Activated CD4-positive, alpha-beta T cell treated with anti-CD3 and anti-CD28 coated beads, Interleukin-2, amount 50 U/mL, for 24 hours (primary cell): ENCODE results near the gene TNXB.
"Not testable (repeated sequence)": the region's sequence is repeated elsewhere in the genome, so short reads cannot be mapped to it uniquely, and the experiment has no call there.

Source experiments
- DNase-seq, 2 donors: peaks; one replicate each; pipeline ENCODE4 v3.0.0-alpha.2; 2020; ENCODE audit warnings: low read depth in 1 of 2, low spot score in 1 of 2

Gene TNXB

GRCh38 chr6:32109114-32109764 lies at the start of gene TNXB:
TSS of gene TNXB (minus strand) at chr6:32109338. CDS start at chr6:32098198, 11,140 bp downstream.
- DNase-seq: no peak

- no peak for DNase-seq
These were observed 48.9 kb upstream of the TNXB start for GRCh38 chr6:32158052-32158451.

GRCh38 chr6:32156891-32157290 lies 47.8 kb upstream of the TNXB start:
- DNase-seq: no peak

- DNase-seq: peak; percentile 37 to 41
These were observed 45.5 kb upstream of the TNXB start for GRCh38 chr6:32154514-32155161.

GRCh38 chr6:32153564-32154513 lies 44.7 kb upstream of the TNXB start, which contains the start of gene PPT2:
TSS of gene PPT2 (plus strand) at chr6:32154141. CDS start at chr6:32154595, 454 bp downstream.
- DNase-seq: peak; percentile 41 to 74

GRCh38 chr6:32152769-32153563 lies 43.8 kb upstream of the TNXB start:
- no peak for DNase-seq

- no peak for DNase-seq
These were observed 43.0 kb upstream of the TNXB start, which contains the start of gene PRRT1 for GRCh38 chr6:32151863-32152768. TSS of gene PRRT1 (minus strand) at chr6:32151939. CDS start at chr6:32151827, 112 bp downstream.

GRCh38 chr6:32151181-32151862 lies 42.2 kb upstream of the TNXB start:
- no peak for DNase-seq

GRCh38 chr6:32149932-32150870 lies 41.1 kb upstream of the TNXB start:
- no peak for DNase-seq

GRCh38 chr6:32149092-32149755 lies 40.1 kb upstream of the TNXB start:
- no peak for DNase-seq

- DNase-seq: peak; percentile 42 to 58
These were observed 39.4 kb upstream of the TNXB start for GRCh38 chr6:32148289-32149091.

- DNase-seq: no peak
These were observed 38.4 kb upstream of the TNXB start for GRCh38 chr6:32147401-32148132.

- no peak for DNase-seq
These were observed 37.5 kb upstream of the TNXB start for GRCh38 chr6:32146687-32147086.

- no peak for DNase-seq
These were observed 37.1 kb upstream of the TNXB start for GRCh38 chr6:32146287-32146686.

GRCh38 chr6:32144238-32144637 lies 35.1 kb upstream of the TNXB start:
- DNase-seq: not testable (repeated sequence)
